Fibroblast of mammary gland (primary cell): ENCODE measurements around the gene TMEM232.

ENCODE experiments used
- DNase-seq: peaks from one replicate; pipeline ENCODE4 v3.0.0-alpha.2; 2010; ENCODE audit warnings: low read depth
- H3K4me3 ChIP-seq: 2 replicates; pipeline ENCODE4 v1.5.1; 2011; ENCODE audit warnings: low read depth, mild to moderate bottlenecking, low read length, moderate library complexity; ENCODE audit not compliant: control insufficient read depth
- TF ChIP-seq, protein P1 (sequence below): conservative IDR thresholded peaks from 2 replicates; pipeline ENCODE4 v1.5.1; 2011; ENCODE audit warnings: low read depth, low read length, inconsistent platforms; ENCODE audit not compliant: control insufficient read depth, insufficient read depth

Gene TMEM232

DNA sequence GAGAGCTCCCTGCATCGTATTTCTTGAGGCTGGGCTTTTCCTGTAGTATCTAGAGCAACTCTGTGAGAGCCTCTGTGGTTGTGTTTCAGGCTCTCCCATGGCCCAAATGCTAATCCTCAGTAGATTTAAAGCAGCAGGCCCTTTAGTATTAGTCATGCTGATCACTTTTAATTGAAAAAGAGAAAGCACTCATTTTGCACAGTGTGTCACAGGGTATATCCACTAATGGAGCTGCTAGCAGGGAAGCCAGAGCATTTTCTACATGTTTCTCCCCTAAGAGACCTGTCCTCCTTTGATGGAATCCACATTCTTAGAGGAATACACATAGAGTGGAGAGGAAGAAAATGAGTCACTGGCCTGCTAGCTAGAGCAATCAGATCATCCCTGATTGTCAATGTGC, 348.5 kb downstream of the TMEM232 start:
- TF ChIP-seq, protein P1, sequence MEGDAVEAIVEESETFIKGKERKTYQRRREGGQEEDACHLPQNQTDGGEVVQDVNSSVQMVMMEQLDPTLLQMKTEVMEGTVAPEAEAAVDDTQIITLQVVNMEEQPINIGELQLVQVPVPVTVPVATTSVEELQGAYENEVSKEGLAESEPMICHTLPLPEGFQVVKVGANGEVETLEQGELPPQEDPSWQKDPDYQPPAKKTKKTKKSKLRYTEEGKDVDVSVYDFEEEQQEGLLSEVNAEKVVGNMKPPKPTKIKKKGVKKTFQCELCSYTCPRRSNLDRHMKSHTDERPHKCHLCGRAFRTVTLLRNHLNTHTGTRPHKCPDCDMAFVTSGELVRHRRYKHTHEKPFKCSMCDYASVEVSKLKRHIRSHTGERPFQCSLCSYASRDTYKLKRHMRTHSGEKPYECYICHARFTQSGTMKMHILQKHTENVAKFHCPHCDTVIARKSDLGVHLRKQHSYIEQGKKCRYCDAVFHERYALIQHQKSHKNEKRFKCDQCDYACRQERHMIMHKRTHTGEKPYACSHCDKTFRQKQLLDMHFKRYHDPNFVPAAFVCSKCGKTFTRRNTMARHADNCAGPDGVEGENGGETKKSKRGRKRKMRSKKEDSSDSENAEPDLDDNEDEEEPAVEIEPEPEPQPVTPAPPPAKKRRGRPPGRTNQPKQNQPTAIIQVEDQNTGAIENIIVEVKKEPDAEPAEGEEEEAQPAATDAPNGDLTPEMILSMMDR: no peak
- H3K4me3 ChIP-seq: no peak overlapping the region
- DNase-seq: peak; percentile 78

DNA sequence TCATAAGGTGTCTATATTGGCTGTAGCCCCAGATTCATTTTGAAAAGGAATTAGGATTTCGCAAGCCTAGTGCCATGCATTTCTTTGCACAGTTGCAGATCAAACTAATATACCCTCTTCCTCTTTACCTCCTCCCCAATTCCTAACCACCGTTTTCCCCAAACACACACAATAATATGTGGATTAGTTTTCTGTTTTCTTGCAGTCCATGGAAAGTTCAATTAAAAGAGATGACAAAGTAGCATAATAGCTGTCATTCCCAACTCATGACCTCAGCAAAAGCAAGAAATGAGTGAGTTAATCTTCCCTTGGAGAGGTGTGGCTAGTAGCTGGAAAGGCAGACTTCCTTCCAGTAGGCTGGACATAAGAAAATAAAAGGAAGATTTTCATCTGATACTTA, 349.1 kb downstream of the TMEM232 start:
- H3K4me3 ChIP-seq: no peak overlapping the region
- TF ChIP-seq, protein P1: no peak
- peak; percentile 54 for DNase-seq

DNA sequence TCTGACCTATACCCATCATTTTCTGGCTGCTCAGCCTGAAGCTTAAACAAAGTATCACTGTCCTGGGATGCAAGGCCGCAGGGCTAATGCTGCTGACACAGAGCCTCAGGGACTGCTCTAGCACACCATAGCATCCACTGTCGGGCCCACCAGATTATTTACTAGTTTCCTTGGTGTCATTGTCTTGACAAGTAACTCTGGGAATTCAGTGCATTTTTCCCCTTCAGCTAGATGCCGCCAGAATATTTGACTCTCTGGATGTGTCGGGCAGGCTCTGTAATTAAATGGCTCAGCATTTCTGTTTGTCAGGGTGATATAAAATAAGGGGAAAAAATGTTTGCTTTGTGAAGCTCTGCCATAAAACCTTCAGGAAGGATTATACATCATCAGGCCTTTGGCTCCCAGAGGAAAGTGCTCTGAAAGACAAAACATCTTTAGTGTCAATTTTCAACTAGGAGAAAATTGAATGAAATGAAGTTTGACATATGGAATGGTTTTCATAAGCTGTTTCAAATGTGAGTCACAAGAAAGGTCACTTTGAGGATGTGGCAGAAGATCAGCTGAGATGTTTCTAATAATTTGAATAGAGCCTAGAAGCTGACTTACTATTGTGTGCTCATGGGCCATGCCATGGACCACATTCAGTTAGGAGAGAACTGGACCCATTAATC, 350.1 kb downstream of the TMEM232 start:
- H3K4me3 ChIP-seq: no peak overlapping the region
- TF ChIP-seq, protein P1: no peak
- peak; percentile 66 for DNase-seq

DNA sequence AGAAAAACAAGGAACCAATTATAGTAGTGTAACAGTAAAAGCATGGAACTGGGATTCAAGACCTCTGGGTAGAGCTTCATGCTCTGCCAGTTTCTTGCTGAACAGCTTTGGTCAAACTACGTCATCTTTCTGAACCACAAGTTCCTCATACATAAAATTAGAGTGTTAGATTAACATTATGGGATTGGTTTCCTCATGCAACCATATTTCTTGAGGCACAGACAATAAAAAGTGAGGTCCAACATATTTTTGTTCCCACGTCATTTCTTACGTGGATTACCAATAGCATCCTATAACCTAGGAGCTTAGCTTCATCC, 354.8 kb downstream of the TMEM232 start:
- H3K4me3 ChIP-seq: no peak overlapping the region
- DNase-seq: no peak
- TF ChIP-seq, protein P1: no peak

DNA sequence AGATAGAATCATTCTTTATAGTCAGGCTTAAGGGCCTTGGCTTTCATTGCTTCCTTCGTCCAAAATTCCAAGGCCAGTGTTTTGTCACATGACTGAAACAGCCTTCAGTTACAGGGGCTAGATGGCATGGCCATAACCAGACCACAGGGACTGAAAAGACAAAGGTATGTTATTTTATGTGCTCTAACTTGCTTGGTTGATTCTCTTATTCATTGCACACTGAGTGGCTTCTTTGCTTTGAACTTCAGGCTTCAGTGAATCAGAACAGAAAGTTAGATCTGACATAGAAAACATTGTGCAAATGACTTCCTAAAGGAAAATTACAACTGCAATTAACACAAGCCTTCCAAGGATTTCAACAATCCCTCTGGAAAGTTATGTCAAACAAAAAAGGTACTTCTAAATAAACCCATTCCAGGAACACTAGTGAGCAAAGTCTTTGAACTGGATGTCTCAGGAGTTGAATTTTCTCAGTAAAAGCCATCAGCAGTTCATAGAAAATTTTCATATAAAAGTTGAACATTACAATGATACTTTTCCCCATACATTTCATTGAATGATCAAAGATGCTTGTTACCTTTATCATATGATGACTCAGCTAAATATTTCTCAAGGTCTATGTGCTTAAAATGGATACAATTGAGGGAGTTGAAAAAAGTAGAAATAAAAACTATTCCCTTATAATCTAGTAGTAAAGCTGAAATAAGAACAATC, 355.3 kb downstream of the TMEM232 start:
- no peak overlapping the region for H3K4me3 ChIP-seq
- no peak for DNase-seq
- TF ChIP-seq, protein P1: no peak
